ENCODE data around the gene IRF5. TPM values are rescaled to one million over a fixed set of nuclear protein-coding genes. Genes with fewer than 3 reads are reported as not detected.

The IRF5 gene
- total RNA-seq, 1 experiment from 2014 or later: 8.8 TPM

GRCh38 chr7:128985660-128986059, 47.9 kb downstream of the IRF5 start:
- no TSS peak for BruUV-seq (replicated peaks)

GRCh38 chr7:128986609-128987008, 48.9 kb downstream of the IRF5 start:
- DNase-seq (ENCODE audit: low read depth, low spot score): no peak
- no peaks in the 10 kb centered on the region for H3K27me3 ChIP-seq (ENCODE audit: control insufficient read depth, insufficient read depth, low read length)
- H3K4me1 ChIP-seq (ENCODE audit: control insufficient read depth, insufficient read depth, low read length): no peaks in the 10 kb centered on the region
- H3K36me3 ChIP-seq (ENCODE audit: control insufficient read depth, insufficient read depth, low read length): peaks cover 62% of the 10 kb centered on the region
- no peak overlapping the region for H3K27ac ChIP-seq (ENCODE audit: low read length)
- in situ Hi-C loops (cut with HindIII; ENCODE audit: low pct_unique_long_range_greater_than_20kb, low sequenced_read_pairs): no loop called here
- no peak for ATAC-seq
- H3K9me3 ChIP-seq (ENCODE audit: control insufficient read depth, insufficient read depth, low read depth, low read length): no peaks in the 10 kb centered on the region
- TF ChIP-seq REST (IDR thresholded peaks at IDR 0.05; ENCODE audit: insufficient read depth in 1 of 2, low read depth in 2 of 2, low read length in 1 of 2): no peak
- TF ChIP-seq POLR2AphosphoS5 (IDR thresholded peaks at IDR 0.05; ENCODE audit: low read depth, low read length): no peak
- no peak for TF ChIP-seq CTCF (IDR thresholded peaks at IDR 0.05)
- TF ChIP-seq TCF7L2 (IDR thresholded peaks at IDR 0.05; ENCODE audit: low read depth, low read length): no peak
- TF ChIP-seq SIN3A (IDR thresholded peaks at IDR 0.05; ENCODE audit: borderline replicate concordance, insufficient read depth, low read depth, low read length): no peak
- no peak overlapping the region for H3K4me3 ChIP-seq (ENCODE audit: low read depth in 2 of 2, low read length in 2 of 2)
- POLR2A ChIA-PET: no interaction called here
- no TSS peak for BruUV-seq (replicated peaks)
- CTCF ChIA-PET: no interaction called here
- intact Hi-C loops (cut with micrococcal nuclease; ENCODE audit: unreplicated experiment): no loop called here

More at GRCh38 chr7:128985660-128986059, 47.9 kb downstream of the IRF5 start:
- Histone ChIP-seq H3K4me3 (ENCODE audit: low read depth in 2 of 2, low read length in 2 of 2) (no peak overlapping the region), H3K27me3 (ENCODE audit: control insufficient read depth, insufficient read depth, low read length) (no peaks in the 10 kb centered on the region), H3K36me3 (ENCODE audit: control insufficient read depth, insufficient read depth, low read length) (peaks cover 65% of the 10 kb centered on the region), H3K27ac (ENCODE audit: low read length) (no peak overlapping the region), H3K4me1 (ENCODE audit: control insufficient read depth, insufficient read depth, low read length) (no peaks in the 10 kb centered on the region), H3K9me3 (ENCODE audit: control insufficient read depth, insufficient read depth, low read depth, low read length) (no peaks in the 10 kb centered on the region)
- ChIA-PET POLR2A (no interaction called here), CTCF (no interaction called here)
- in situ Hi-C loops (cut with HindIII; ENCODE audit: low pct_unique_long_range_greater_than_20kb, low sequenced_read_pairs): no loop called here
- TF ChIP-seq SIN3A (IDR thresholded peaks at IDR 0.05; ENCODE audit: borderline replicate concordance, insufficient read depth, low read depth, low read length): no peak
- no peak for TF ChIP-seq REST (IDR thresholded peaks at IDR 0.05; ENCODE audit: insufficient read depth in 1 of 2, low read depth in 2 of 2, low read length in 1 of 2)
- TF ChIP-seq TCF7L2 (IDR thresholded peaks at IDR 0.05; ENCODE audit: low read depth, low read length): no peak
- TF ChIP-seq POLR2AphosphoS5 (IDR thresholded peaks at IDR 0.05; ENCODE audit: low read depth, low read length): no peak
- TF ChIP-seq CTCF (IDR thresholded peaks at IDR 0.05): no peak
- DNase-seq (ENCODE audit: low read depth, low spot score) (no peak), ATAC-seq (no peak)
- intact Hi-C loops (cut with micrococcal nuclease; ENCODE audit: unreplicated experiment): no loop called here
